Endothelial cell of umbilical vein (primary cell): ENCODE results near the gene RSRC2. TPM values are rescaled to one million over a fixed set of nuclear protein-coding genes. Genes with fewer than 3 reads are reported as not detected.

ENCODE experiments used
- BruUV-seq: library from RNA; stranded (reverse); fragments of 400-500 nt; replicated peaks from 2 replicates; lab custom pipeline; 2021; lab: Mats Ljungman, UMichigan
- CTCF ChIA-PET: fragments of 300-600, 350-600 bp; sonication (Branson Sonifier 250); formaldehyde crosslinking; loops from one replicate; lab custom pipeline; 2021; ENCODE audit warnings: antibody characterized with exemption, inconsistent platforms; lab: Charles Lee
- POLR2A ChIA-PET: fragments of 300-600, 350-600 bp; sonication (Branson Sonifier 250); formaldehyde crosslinking; loops from one replicate; lab custom pipeline; 2021; ENCODE audit warnings: antibody characterized with exemption, inconsistent platforms; lab: Charles Lee
- DNase-seq: peaks from one replicate; pipeline ENCODE4 v3.0.0-alpha.2; 2011; ENCODE audit warnings: low read depth, low spot score
- FAIRE-seq: peaks from 2 replicates; lab custom pipeline; 2011; peaks lifted over from hg19 to GRCh38; lab: Jason Lieb, UNC
- H2AFZ ChIP-seq: 2 replicates; pipeline ENCODE4 v1.6.0; 2012; ENCODE audit warnings: low read depth, low read length, control low read depth, inconsistent platforms
- H3K27ac ChIP-seq: 2 replicates; pipeline ENCODE4 v1.5.1; 2011; ENCODE audit warnings: low read depth, mild to moderate bottlenecking, control low read depth, low read length, moderate library complexity; ENCODE audit not compliant: insufficient read depth
- H3K27me3 ChIP-seq, 2 experiments: 2 replicates each; pipeline versions ENCODE4 v1.6.0 to v1.6.1; 2011; ENCODE audit warnings: low read length in 2 of 2, mixed read lengths in 1 of 2; ENCODE audit not compliant: control insufficient read depth in 2 of 2, insufficient read depth in 2 of 2
- H3K36me3 ChIP-seq, 2 experiments: 2 replicates in 1 of 2; 3 replicates in 1 of 2; pipeline ENCODE4 v1.5.1; 2011; ENCODE audit warnings: low read length in 2 of 2, mild to moderate bottlenecking in 1 of 2, moderate library complexity in 1 of 2; ENCODE audit not compliant: control insufficient read depth in 2 of 2, insufficient read depth in 2 of 2; ENCODE audit errors: extremely low read depth in 1 of 2
- H3K4me1 ChIP-seq: 3 replicates; pipeline ENCODE4 v1.5.1; 2011; ENCODE audit warnings: mild to moderate bottlenecking, low read length; ENCODE audit not compliant: control insufficient read depth, insufficient read depth; ENCODE audit errors: extremely low read depth
- H3K4me2 ChIP-seq: 2 replicates; pipeline ENCODE4 v1.6.1; 2011; ENCODE audit warnings: low read length, control low read depth, mixed read lengths; ENCODE audit not compliant: insufficient read depth
- H3K4me3 ChIP-seq, 3 experiments: fragments of 200-600 bp in 1 of 3; sonication (generic), shearing (Covaris generic) in 1 of 3; replicated peaks in 1 of 3; 2 replicates each; pipeline ENCODE4 v1.5.1; 2011 to 2016; ENCODE audit warnings: control low read depth in 3 of 3, low read length in 3 of 3, mild to moderate bottlenecking in 2 of 3, inconsistent platforms in 1 of 3, low read depth in 1 of 3, moderate library complexity in 1 of 3; ENCODE audit not compliant: insufficient read depth in 1 of 3
- H3K79me2 ChIP-seq: 2 replicates; pipeline ENCODE4 v1.6.0; 2012; ENCODE audit warnings: low read length, inconsistent platforms; ENCODE audit not compliant: control insufficient read depth, insufficient read depth
- H3K9ac ChIP-seq: replicated peaks from 2 replicates; pipeline ENCODE3; 2011; ENCODE audit warnings: low read length, control low read depth; ENCODE audit not compliant: insufficient read depth; ENCODE audit errors: extremely low read depth
- H3K9me1 ChIP-seq: replicated peaks from 3 replicates; pipeline ENCODE4 v1.6.0; 2011; ENCODE audit warnings: mild to moderate bottlenecking, low read length; ENCODE audit not compliant: control insufficient read depth, insufficient read depth; ENCODE audit errors: extremely low read depth
- H3K9me3 ChIP-seq: replicated peaks from 2 replicates; pipeline ENCODE4 v1.5.1; 2012; ENCODE audit warnings: low read length, inconsistent platforms; ENCODE audit not compliant: control insufficient read depth, insufficient read depth
- H4K20me1 ChIP-seq: replicated peaks from 2 replicates; pipeline ENCODE3; 2011; ENCODE audit warnings: mild to moderate bottlenecking, low read length; ENCODE audit not compliant: control insufficient read depth, insufficient read depth; ENCODE audit errors: extremely low read depth
- CTCF ChIP-seq, 2 donors: IDR thresholded peaks; 1 replicate in 1 of 2; 2 replicates in 1 of 2; pipeline ENCODE4 v1.5.1; 2011; ENCODE audit warnings: low read length in 2 of 2, mild to moderate bottlenecking in 2 of 2, moderate library complexity in 2 of 2, control low read depth in 1 of 2, inconsistent platforms in 1 of 2, low read depth in 1 of 2; ENCODE audit not compliant: insufficient read depth in 1 of 2; ENCODE audit errors: extremely low read depth in 1 of 2
- EZH2 ChIP-seq: IDR thresholded peaks from 2 replicates; pipeline ENCODE4 v1.6.1; 2012; ENCODE audit warnings: borderline replicate concordance, low read depth, mild to moderate bottlenecking, moderate library complexity, low read length, inconsistent platforms; ENCODE audit not compliant: severe bottlenecking
- FOS ChIP-seq: IDR thresholded peaks from 2 replicates; pipeline ENCODE4 v1.6.1; 2011; ENCODE audit warnings: mild to moderate bottlenecking, low read length, moderate library complexity, borderline replicate concordance; ENCODE audit not compliant: insufficient read depth
- GATA2 ChIP-seq: IDR thresholded peaks from 2 replicates; pipeline ENCODE4 v1.7.0; 2011; ENCODE audit warnings: low read depth, mild to moderate bottlenecking, moderate library complexity, mixed read lengths, low read length; ENCODE audit not compliant: insufficient read length, insufficient read depth
- JUN ChIP-seq: IDR thresholded peaks from 2 replicates; pipeline ENCODE4 v1.6.1; 2011; ENCODE audit warnings: borderline replicate concordance, low read depth; ENCODE audit not compliant: insufficient read length, insufficient read depth
- MAX ChIP-seq: IDR thresholded peaks from 2 replicates; pipeline ENCODE4 v1.6.1; 2011; ENCODE audit not compliant: insufficient read depth, insufficient read length
- MYC ChIP-seq: IDR thresholded peaks from one replicate; pipeline ENCODE4 v1.6.1; 2011; ENCODE audit warnings: mild to moderate bottlenecking, low read depth, low read length
- POLR2A ChIP-seq: IDR thresholded peaks from 2 replicates; pipeline ENCODE4 v1.6.1; 2012; ENCODE audit warnings: low read depth, mild to moderate bottlenecking, control low read depth, low read length
- POLR2AphosphoS5 ChIP-seq: IDR thresholded peaks from 2 replicates; pipeline ENCODE4 v1.6.1; 2012; ENCODE audit warnings: low read depth, mild to moderate bottlenecking, control low read depth, low read length, moderate library complexity; ENCODE audit not compliant: insufficient read depth
- dilution Hi-C: fragments of 300-500 bp; cut with MboI; formaldehyde crosslinking; loops from one replicate; pipeline ENCODE4 v1.15.0; 2019; ENCODE audit warnings: low sequenced_read_pairs; ENCODE audit not compliant: extremely low pct_ligation_motif_present
- intact Hi-C: fragments of 100-400 bp; cut with micrococcal nuclease; formaldehyde crosslinking; loops from one replicate; pipeline ENCODE4 v1.10.0; 2022
- polyA plus RNA-seq, 4 experiments: library from polyadenylated mRNA; depleted of rRNA in 3 of 4; stranded (reverse) in 3 of 4; unstranded in 1 of 4; fragments of >200 nt; gene quantifications; 2 replicates each; pipeline versions ENCODE4 v1.2.1 to v1.2.3, GENCODE V29; 2011 to 2012; ENCODE audit warnings: missing spikeins in 1 of 4
- total RNA-seq: library from RNA; stranded (reverse); gene quantifications from 2 replicates; pipeline ENCODE4 v1.2.3, GENCODE V29; 2021

The RSRC2 gene
- total and polyA plus RNA-seq, 2 donors (not counting 3 experiments of a cell fraction or from before 2014, with no cell fraction given) = 17.6 to 81.1 TPM

GRCh38 chr12:122563361-122563760 lies 36.6 kb upstream of the RSRC2 start:
- Histone ChIP-seq H3K27me3 (no peaks in the 10 kb centered on the region), H3K9me3 (no peaks in the 10 kb centered on the region), H3K4me1 (no peaks in the 10 kb centered on the region), H4K20me1 (no peaks in the 10 kb centered on the region), H3K9me1 (no peaks in the 10 kb centered on the region), H3K9ac (no peak overlapping the region), H3K79me2 (no peaks in the 10 kb centered on the region), H2AFZ (no peak overlapping the region), H3K4me3 (no peak overlapping the region), H3K36me3 (peaks cover 0 to 6% of the 10 kb centered on the region in 2 experiments), H3K27ac (no peak overlapping the region), H3K4me2 (no peak overlapping the region)
- BruUV-seq = no TSS peak
- no peak for FAIRE-seq
- ChIA-PET POLR2A (no interaction called here), CTCF (no interaction called here)
- dilution Hi-C loops = no loop called here
- TF ChIP-seq CTCF (IDR thresholded peaks at IDR 0.05; ENCODE audit: extremely low read depth in 1 of 2, insufficient read depth in 1 of 2, low read depth in 1 of 2, low read length in 2 of 2) (no peak), MAX (no peak), JUN (no peak), POLR2AphosphoS5 (no peak), EZH2 (no peak), MYC (no peak), FOS (no peak), GATA2 (no peak), POLR2A (no peak)
- intact Hi-C loops = no loop called here
- DNase-seq = no peak
